ENCODE measurements around the gene NR3C1.

Gene NR3C1

DNA sequence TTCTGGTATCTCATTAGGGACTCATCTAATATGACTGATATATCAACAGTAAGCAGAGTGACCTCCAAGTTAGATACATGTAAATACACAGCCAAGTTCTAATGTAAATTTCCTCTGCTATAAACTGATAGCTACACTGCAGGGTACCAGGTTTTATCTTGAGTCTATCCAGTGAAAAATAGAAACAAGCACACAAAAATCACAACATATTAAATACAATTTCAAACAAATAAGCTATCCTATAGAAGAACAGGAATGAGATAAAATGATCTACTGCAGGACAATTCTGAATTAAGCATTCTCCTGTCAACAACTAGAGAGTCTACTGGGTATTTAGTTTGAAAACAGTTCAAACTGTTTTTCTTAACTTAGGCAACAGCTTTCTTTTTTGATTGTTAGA is 42.7 kb downstream of the NR3C1 start:
- Mint-ChIP-seq H3K4me3 (peak overlapping the region in 1 of 2 donors; percentile 15), H3K9me3 (no peaks in the 10 kb centered on the region), H3K36me3 (ENCODE audit: insufficient read depth) (peaks cover 10% of the 10 kb centered on the region), H3K4me1 (ENCODE audit: low read depth in 2 of 2) (peaks cover 52 to 75% of the 10 kb centered on the region in 2 donors), H3K27ac (peak overlapping the region; percentile 61 to 67), H3K27me3 (no peaks in the 10 kb centered on the region)
- DNase-seq (no peak), ATAC-seq (replicated peaks) (peak; percentile 37)

DNA sequence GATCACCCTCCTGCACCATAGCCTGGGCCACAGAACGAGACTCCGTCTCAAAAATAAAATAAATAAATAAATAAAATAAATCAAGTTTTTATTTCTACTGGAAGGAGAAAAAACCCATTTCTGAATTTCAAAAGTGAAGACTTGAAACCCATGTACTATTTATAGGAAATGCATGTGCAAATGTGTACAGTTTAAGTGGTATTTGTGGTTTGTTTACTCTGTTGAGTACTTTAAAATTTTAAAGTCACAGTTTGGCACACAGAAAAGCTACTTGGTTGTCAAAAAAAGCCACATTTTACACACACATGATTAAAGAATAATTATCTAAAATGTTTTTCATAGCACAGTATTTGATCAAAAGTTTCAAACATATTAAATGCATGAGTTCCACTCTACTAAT is 43.6 kb downstream of the NR3C1 start:
- H3K4me1 Mint-ChIP-seq (ENCODE audit: low read depth in 2 of 2): peaks cover 48 to 70% of the 10 kb centered on the region in 2 donors
- ATAC-seq (replicated peaks) (peak; percentile 38), DNase-seq (no peak)
- no peaks in the 10 kb centered on the region for H3K9me3 Mint-ChIP-seq
- no peak overlapping the region for H3K4me3 Mint-ChIP-seq
- no peaks in the 10 kb centered on the region for H3K27me3 Mint-ChIP-seq
- H3K27ac Mint-ChIP-seq: peak overlapping the region in 1 of 2 donors; percentile 63
- peaks cover 10% of the 10 kb centered on the region for H3K36me3 Mint-ChIP-seq (ENCODE audit: insufficient read depth)

DNA sequence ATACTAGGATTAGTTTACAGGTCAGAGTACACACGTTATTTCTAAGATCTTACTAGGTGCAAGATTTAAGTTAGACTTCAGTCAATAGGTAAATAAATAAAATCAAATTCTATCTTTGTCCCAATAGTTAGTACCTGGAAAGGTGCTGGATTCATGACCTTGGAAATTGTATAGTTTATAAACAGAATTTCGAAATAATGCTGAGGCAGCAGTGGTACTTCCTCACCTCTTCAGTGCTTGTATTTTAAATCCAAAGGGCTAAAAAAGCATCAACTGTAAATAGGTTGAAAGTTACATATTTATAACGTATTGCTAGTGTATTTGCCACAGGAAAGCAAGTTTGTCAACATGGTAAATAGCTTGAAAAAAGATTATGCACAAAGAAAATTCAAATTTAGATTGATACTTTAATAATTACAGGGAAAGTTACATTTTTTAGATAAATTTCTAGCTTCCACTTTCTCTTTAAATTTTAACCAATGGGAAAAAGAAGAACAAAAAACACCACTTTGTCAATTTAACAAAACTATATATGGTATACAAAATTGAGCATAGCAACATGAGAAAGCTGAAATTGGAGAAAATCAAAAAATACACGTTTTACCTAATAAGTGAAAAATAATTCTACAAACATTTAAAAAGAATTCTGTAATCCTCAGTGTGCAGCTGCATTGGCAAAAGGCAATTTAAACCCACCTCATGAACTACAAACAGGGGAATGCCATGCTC is 46.5 kb downstream of the NR3C1 start:
- Mint-ChIP-seq H3K27ac (peak overlapping the region in 1 of 2 donors; percentile 81), H3K27me3 (no peaks in the 10 kb centered on the region), H3K4me1 (ENCODE audit: low read depth in 2 of 2) (peaks cover 47 to 65% of the 10 kb centered on the region in 2 donors), H3K9me3 (no peaks in the 10 kb centered on the region), H3K4me3 (no peak overlapping the region), H3K36me3 (ENCODE audit: insufficient read depth) (peaks cover 9% of the 10 kb centered on the region)
- no peak for ATAC-seq (replicated peaks)
- DNase-seq: no peak

DNA sequence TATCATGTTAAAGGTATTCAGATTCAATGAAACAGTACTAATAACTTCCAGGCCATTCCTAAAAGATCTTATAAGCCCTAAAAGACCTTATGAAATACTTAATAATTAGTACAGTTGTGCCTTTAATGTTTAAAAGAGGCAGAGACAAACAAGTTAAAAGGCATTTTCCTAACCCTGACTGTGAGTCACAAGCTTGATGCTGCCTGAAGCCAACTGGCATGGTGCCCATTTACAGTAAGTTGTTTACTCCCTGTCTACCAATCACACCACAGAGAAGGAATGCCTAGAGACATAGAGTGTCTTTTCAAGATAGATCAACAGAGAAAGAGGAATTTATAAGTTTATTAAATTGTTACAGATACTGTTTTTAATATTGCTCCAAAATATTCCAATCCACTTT is 47.8 kb downstream of the NR3C1 start:
- Mint-ChIP-seq H3K36me3 (ENCODE audit: insufficient read depth) (peaks cover 8% of the 10 kb centered on the region), H3K27me3 (no peaks in the 10 kb centered on the region), H3K4me1 (ENCODE audit: low read depth in 2 of 2) (peaks cover 39 to 60% of the 10 kb centered on the region in 2 donors), H3K9me3 (no peaks in the 10 kb centered on the region), H3K27ac (peak overlapping the region in 1 of 2 donors; percentile 66), H3K4me3 (peak overlapping the region in 1 of 2 donors; percentile 52)
- ATAC-seq (replicated peaks): peak; percentile 86
- peak; percentile 58 to 67 (median 61) for DNase-seq

DNA sequence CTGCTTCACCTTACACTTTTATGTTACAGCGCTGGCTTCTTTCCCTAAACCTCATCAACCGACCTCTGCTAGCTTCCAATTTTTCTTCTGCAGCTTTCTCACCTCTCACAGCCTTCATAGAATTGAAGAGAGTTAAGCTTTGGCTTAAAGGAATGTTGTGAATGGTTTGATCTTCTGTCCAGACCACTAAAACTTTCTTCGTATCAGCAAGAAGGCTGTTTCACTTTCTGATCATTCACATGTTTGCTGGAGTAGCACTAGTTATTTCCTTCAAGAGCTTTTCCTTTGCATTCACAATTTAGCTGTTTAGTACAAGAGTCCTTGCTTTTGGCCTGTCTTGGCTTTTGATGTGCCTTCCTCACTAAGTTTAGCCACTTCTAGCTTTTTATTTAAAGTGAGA is 49.5 kb downstream of the NR3C1 start:
- DNase-seq (no peak), ATAC-seq (replicated peaks) (peak; percentile 24)
- Mint-ChIP-seq H3K4me3 (peak overlapping the region; percentile 66 to 83), H3K4me1 (ENCODE audit: low read depth in 2 of 2) (peaks cover 31 to 47% of the 10 kb centered on the region in 2 donors), H3K36me3 (ENCODE audit: insufficient read depth) (peaks cover 4% of the 10 kb centered on the region), H3K27me3 (no peaks in the 10 kb centered on the region), H3K27ac (peak overlapping the region in 1 of 2 donors; percentile 78), H3K9me3 (no peaks in the 10 kb centered on the region)

DNA sequence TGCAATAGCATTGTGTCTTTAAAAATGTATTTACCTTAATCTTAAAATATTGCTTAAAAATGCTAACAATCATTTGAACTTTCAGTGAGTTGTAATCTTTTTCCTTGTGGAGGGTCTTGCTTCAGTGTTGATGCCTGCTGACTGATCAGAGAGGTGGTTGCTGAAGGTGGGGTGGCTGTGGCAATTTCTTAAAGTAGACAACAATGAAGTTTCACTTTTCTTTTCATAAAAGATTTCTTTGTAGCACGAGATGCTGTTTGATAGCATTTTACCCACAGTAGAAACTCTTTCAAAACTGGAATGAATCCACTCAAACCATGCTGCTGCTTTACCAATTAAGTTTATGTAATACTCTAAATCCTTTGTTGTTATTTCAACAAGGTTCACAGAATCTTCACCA is 50.8 kb downstream of the NR3C1 start:
- H3K4me1 Mint-ChIP-seq (ENCODE audit: low read depth in 2 of 2): peaks cover 28 to 44% of the 10 kb centered on the region in 2 donors
- peak overlapping the region in 1 of 2 donors; percentile 78 for H3K27ac Mint-ChIP-seq
- peaks cover 4% of the 10 kb centered on the region for H3K36me3 Mint-ChIP-seq (ENCODE audit: insufficient read depth)
- DNase-seq: peak in 2 of 3 experiments; percentile 7 to 13
- peak overlapping the region; percentile 66 to 83 for H3K4me3 Mint-ChIP-seq
- H3K9me3 Mint-ChIP-seq: no peaks in the 10 kb centered on the region
- ATAC-seq (replicated peaks): peak; percentile 64
- no peaks in the 10 kb centered on the region for H3K27me3 Mint-ChIP-seq

DNA sequence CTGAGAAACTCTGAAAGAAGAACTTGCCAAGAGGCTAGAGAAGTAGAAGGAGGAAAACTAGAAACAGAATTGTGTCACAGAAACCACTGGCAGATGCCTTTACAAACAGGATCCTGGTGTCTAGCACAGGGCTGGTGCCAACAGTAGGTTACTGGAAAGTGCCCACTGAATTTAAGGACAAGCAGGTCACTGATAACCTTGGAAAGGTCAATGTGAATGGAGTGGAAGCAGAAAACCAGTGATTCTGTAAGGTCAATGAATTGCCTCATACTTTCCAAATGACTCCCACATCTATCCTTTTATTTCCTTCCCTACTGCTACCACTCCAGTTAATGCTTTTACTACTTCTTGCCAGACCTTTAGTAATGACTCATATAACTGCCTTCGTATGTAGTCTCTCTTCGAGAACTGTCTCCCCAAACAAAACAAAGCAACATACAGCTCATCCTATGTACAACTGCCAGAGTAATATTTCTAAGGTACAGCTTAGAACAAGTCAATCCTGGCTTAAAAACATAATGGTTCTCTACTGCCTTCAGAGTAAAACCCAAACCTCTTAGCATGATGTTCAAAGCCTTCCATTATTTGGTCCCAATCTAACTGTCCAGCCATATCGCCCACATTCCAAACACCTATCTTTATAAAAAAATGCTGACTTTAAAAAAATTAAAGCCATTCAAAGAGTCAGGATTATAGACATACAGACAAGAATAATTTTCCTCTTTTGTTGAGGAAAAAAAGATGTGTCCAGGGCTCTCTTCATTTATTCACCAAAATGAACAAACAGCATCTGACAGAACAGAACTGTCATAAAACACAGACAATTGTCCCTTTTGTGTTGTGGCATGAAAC is 52.5 kb downstream of the NR3C1 start:
- Mint-ChIP-seq H3K27ac (no peak overlapping the region), H3K36me3 (ENCODE audit: insufficient read depth) (peaks cover 10% of the 10 kb centered on the region), H3K9me3 (no peaks in the 10 kb centered on the region), H3K4me3 (no peak overlapping the region), H3K27me3 (no peaks in the 10 kb centered on the region), H3K4me1 (ENCODE audit: low read depth in 2 of 2) (peaks cover 26 to 46% of the 10 kb centered on the region in 2 donors)
- ATAC-seq (replicated peaks): no peak
- DNase-seq: no peak

DNA sequence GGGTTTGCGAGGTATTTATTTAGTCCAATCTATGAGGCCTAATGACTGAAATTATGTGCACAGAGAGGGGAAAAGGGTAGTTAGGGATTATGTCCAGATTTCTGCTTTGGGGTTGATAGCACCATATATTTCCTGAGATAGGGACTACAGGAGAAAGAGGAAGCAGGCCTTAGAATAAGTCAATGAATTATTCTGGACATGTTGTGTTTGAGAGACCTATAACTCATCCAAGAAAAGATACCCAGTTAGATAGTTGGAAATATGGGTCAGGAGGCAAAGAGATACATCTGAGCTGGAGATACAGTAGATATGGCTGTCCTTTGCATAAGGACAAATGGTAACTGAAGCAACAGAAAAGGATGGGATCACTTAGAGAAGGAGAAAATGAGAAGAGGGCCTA is 53.1 kb downstream of the NR3C1 start:
- H3K9me3 Mint-ChIP-seq: no peaks in the 10 kb centered on the region
- ATAC-seq (replicated peaks): no peak
- H3K4me1 Mint-ChIP-seq (ENCODE audit: low read depth in 2 of 2): peaks cover 26 to 42% of the 10 kb centered on the region in 2 donors

DNA sequence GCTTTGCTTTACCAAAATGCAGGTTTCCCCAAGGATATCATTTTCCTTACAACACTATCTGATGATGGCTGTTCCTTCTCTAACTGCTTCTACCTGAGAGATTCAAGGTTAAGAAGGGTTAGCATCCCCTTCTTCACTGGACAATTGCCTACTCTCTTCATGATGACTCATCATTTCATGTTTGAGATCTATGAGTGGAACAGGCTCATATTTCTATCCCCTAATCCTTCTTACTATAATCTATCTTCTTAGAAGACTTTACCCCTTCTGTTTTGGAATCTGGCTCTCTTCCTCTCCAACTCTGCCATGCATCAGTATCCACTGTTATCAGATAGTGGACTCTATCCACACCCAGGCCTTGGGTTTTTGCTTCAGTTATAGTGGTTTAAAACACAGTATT is 54.3 kb downstream of the NR3C1 start:
- H3K27me3 Mint-ChIP-seq: no peaks in the 10 kb centered on the region
- peaks cover 26 to 43% of the 10 kb centered on the region in 2 donors for H3K4me1 Mint-ChIP-seq (ENCODE audit: low read depth in 2 of 2)
- no peak overlapping the region for H3K4me3 Mint-ChIP-seq
- no peaks in the 10 kb centered on the region for H3K9me3 Mint-ChIP-seq
- DNase-seq: no peak
- no peak for ATAC-seq (replicated peaks)
- no peak overlapping the region for H3K27ac Mint-ChIP-seq
- peaks cover 11% of the 10 kb centered on the region for H3K36me3 Mint-ChIP-seq (ENCODE audit: insufficient read depth)

More for the DNA sequence above, 53.1 kb downstream of the NR3C1 start:
- Mint-ChIP-seq H3K27ac (no peak overlapping the region), H3K27me3 (no peaks in the 10 kb centered on the region), H3K4me3 (no peak overlapping the region), H3K36me3 (ENCODE audit: insufficient read depth) (peaks cover 11% of the 10 kb centered on the region)
- no peak for DNase-seq

DNA sequence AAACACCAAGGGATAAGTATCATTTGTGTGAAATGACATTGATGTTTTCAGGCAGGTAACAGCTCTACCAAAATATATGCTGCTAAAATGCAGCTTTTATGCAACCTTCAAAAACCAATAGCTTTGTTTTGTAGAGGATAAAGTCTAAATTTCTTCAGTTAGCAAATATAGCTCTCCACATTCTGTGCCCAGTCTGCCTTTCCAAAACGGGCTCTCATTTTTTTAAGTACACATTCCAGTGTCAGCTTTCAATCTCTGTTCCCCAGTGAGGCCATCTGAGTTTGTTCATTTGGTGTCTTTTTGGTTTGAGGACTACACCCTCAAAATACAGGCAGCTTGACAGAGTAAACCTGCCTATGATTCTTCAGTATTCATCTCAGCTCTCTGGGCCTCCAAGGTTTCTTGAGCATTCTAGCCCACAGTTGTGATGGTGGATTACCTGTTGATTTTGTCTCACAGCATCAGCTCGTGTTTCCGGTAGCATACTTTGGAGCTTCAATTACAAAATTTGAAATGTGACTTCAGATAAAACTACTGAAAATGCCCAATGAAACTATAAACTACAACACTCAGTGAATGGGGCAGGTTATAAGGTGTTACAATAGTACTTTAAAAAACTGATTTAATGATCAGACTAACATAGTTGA is 55.7 kb downstream of the NR3C1 start:
- Mint-ChIP-seq H3K36me3 (ENCODE audit: insufficient read depth) (peaks cover 11% of the 10 kb centered on the region), H3K27ac (peak overlapping the region in 1 of 2 donors; percentile 39), H3K4me3 (no peak overlapping the region), H3K27me3 (no peaks in the 10 kb centered on the region), H3K4me1 (ENCODE audit: low read depth in 2 of 2) (peaks cover 17 to 38% of the 10 kb centered on the region in 2 donors), H3K9me3 (no peaks in the 10 kb centered on the region)
- ATAC-seq (replicated peaks): no peak
- no peak for DNase-seq

DNA sequence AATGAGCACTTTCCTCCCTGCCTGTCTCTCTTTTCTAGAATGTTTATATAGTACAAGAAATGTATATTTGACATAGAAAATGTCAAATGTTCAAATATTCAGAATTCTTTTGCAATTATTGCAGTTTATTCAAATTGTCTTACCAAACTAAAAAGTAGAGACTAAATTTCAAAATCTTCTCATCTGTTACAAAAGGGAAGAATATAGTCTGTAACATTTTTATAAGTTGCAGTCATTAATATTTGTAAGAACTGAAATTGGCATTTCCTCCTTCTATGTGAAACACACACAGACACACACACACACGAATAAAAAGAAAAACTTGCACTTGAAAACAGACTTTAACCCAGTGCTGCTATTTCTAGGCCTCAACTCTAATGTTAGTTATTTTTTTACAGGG is 56.4 kb downstream of the NR3C1 start:
- no peak for ATAC-seq (replicated peaks)
- Mint-ChIP-seq H3K4me3 (no peak overlapping the region), H3K27ac (peak overlapping the region in 1 of 2 donors; percentile 39), H3K36me3 (ENCODE audit: insufficient read depth) (peaks cover 11% of the 10 kb centered on the region), H3K27me3 (no peaks in the 10 kb centered on the region), H3K9me3 (no peaks in the 10 kb centered on the region), H3K4me1 (ENCODE audit: low read depth in 2 of 2) (peaks cover 22 to 42% of the 10 kb centered on the region in 2 donors)
- no peak for DNase-seq

DNA sequence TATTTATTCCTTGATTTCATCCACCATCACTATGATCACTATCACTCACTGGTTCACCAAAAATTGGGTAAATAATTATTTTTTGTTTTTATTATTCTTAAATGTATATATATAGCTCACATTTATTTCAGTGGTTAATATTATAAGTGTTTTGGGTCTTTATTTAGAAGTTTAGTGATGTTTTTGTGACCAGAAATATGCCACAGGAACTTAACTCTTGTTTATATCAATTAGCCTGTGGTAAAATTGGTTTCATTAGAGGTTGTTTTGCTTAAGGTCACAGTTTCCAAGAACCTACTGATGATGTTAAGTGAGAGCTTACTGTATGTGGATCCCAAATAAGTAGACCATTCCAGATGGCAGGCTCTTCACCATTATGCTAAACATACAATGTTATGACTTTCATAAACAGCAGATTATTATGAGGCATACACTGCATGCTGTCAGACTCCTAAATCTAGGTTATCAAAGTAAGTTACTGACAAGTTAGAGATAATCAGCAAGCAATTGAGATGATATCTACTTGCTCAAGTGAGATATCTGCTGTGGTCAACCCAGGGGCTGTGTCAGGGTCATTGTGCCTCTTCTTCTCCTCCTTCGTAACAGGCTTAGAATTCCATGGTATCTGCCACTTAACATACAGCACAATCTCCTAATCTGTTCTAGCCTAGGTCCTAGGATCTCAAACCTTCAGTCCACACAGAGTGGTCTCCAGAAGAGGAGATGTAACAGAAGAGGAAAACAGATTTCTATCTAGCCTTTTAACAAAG is 57.6 kb downstream of the NR3C1 start:
- H3K36me3 Mint-ChIP-seq (ENCODE audit: insufficient read depth): peaks cover 11% of the 10 kb centered on the region
- H3K9me3 Mint-ChIP-seq: no peaks in the 10 kb centered on the region
- H3K4me1 Mint-ChIP-seq (ENCODE audit: low read depth in 2 of 2): peaks cover 22 to 46% of the 10 kb centered on the region in 2 donors
- no peak overlapping the region for H3K27ac Mint-ChIP-seq
- H3K27me3 Mint-ChIP-seq: no peaks in the 10 kb centered on the region
- no peak overlapping the region for H3K4me3 Mint-ChIP-seq
- ATAC-seq (replicated peaks) (no peak), DNase-seq (no peak)

DNA sequence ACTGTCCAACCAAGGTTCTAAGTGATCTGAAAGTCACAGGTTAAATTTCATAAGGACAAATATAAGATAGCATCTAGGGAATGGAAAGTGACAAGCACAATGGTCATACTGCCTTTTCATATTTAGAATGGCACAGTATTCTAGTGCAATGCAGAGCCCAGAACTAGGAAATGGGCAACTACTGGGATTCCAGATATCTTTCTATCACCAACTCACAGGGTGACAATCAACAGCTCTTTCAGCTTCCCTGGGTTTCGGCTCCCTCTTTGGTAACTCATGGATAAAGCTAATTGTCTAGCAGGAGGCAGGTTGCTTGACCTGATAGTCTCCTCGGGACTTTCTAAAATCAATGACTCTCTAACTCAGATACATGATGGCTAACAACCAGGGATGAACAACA is 60.4 kb downstream of the NR3C1 start:
- H3K27me3 Mint-ChIP-seq: no peaks in the 10 kb centered on the region

More for the DNA sequence above, 60.4 kb downstream of the NR3C1 start:
- Mint-ChIP-seq H3K4me1 (ENCODE audit: low read depth in 2 of 2) (peaks cover 27 to 58% of the 10 kb centered on the region in 2 donors), H3K36me3 (ENCODE audit: insufficient read depth) (peaks cover 11% of the 10 kb centered on the region), H3K4me3 (no peak overlapping the region), H3K27ac (peak overlapping the region in 1 of 2 donors; percentile 32), H3K9me3 (no peaks in the 10 kb centered on the region)
- ATAC-seq (replicated peaks) (no peak), DNase-seq (no peak)

All from effector memory CD8-positive, alpha-beta T cell (primary cell).